ENCODE measurements around the gene ANAPC7.

ANAPC7 gene

DNA sequence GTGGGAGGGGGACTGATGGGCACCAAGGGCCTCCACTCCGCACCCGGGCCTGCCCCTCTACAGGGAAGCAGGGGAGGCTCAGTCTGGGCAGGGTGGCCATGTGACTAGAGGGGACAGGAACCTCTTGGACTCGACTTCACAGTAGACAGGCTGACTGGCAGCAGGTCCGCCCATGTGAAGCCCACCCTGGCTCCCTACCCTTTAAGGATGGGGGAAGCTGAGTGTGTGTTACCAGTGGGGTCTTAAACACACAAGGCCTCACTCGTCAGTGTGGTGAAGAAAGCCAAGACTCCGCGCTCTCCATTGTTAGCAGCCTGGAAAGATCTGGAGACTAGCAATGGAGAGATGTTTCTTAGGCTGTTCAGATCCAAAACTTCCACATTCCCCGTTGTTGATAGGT is 52.4 kb downstream of the ANAPC7 start:
- Histone ChIP-seq H3K4me2 (ENCODE audit: low read length) (no peak overlapping the region), H2BK120ac (ENCODE audit: insufficient read depth, low read length, poor library complexity) (no peak overlapping the region), H2BK12ac (ENCODE audit: low read length) (no peak overlapping the region), H4K8ac (ENCODE audit: low read depth, low read length) (no peak overlapping the region), H3K79me1 (ENCODE audit: low read length) (no peaks in the 10 kb centered on the region), H3K9me3 (ENCODE audit: insufficient read depth, low read depth, low read length) (no peaks in the 10 kb centered on the region), H3K18ac (ENCODE audit: low read length) (no peak overlapping the region), H3K4me1 (ENCODE audit: control insufficient read depth in 1 of 2, insufficient read depth in 2 of 2, low read length in 2 of 2) (no peaks in the 10 kb centered on the region), H3K36me3 (ENCODE audit: control insufficient read depth in 1 of 2, insufficient read depth in 2 of 2, low read length in 2 of 2) (peaks cover 30 to 38% of the 10 kb centered on the region in 2 experiments), H3K4me3 (ENCODE audit: low read depth, low read length) (no peak overlapping the region), H4K12ac (ENCODE audit: low read depth, low read length) (no peak overlapping the region), H3K9ac (ENCODE audit: low read length) (no peak overlapping the region), H3K23ac (ENCODE audit: low read length) (no peak overlapping the region), H2AFZ (ENCODE audit: insufficient read depth, low read length, poor library complexity) (no peak overlapping the region), H2BK5ac (ENCODE audit: low read depth, low read length, poor library complexity) (no peak overlapping the region), H3K27me3 (ENCODE audit: insufficient read depth, low read length) (no peaks in the 10 kb centered on the region), H3K14ac (ENCODE audit: low read length) (no peak overlapping the region), H4K91ac (ENCODE audit: low read depth, low read length) (no peak overlapping the region), H3K79me2 (ENCODE audit: control insufficient read depth, insufficient read depth, low read length, poor library complexity) (no peaks in the 10 kb centered on the region), H3K27ac (ENCODE audit: low read depth, low read length) (no peak overlapping the region), H3K4ac (ENCODE audit: low read depth, low read length) (no peak overlapping the region), H2AK5ac (ENCODE audit: low read length) (no peak overlapping the region)
- no peak for DNase-seq
- no CpG with 5 or more reads among the region's 8 CpGs for WGBS (ENCODE audit: extremely low coverage, insufficient coverage, insufficient read length)

DNA sequence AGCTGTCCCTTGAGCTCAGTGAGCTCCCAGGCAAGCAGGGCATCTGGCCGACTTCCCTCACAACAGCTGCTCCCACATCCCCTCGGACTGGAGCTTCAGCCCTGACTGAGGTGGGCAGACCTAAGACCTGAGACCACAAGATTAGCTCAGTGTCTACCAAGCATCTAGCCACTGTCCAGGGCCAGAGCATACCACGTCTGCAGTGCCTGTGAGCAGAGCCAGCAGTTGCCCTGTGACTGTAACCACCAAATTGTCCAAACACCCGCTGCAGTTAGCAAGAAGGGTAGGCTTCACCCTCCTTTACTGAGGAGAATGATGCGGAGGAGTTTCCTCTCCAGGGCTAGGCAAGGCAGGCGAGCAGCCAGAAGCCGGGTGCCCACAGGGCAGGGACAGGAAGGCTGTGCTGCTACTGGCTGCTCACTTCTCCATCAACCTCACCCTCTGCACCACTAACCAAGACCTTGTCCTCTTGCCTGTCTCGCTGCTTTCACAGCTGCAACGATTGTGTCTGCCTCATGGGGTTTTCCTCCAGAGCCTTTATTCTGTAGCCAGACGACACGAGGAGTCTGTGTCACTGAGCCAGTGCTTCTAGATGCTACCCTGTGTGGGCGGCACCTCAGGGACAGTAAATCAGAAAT is 53.9 kb downstream of the ANAPC7 start:
- Histone ChIP-seq H3K27me3 (ENCODE audit: insufficient read depth, low read length) (no peaks in the 10 kb centered on the region), H3K4me1 (ENCODE audit: control insufficient read depth in 1 of 2, insufficient read depth in 2 of 2, low read length in 2 of 2) (peaks cover 0 to 3% of the 10 kb centered on the region in 2 experiments), H3K4ac (ENCODE audit: low read depth, low read length) (no peak overlapping the region), H3K27ac (ENCODE audit: low read depth, low read length) (no peak overlapping the region), H4K91ac (ENCODE audit: low read depth, low read length) (no peak overlapping the region), H3K79me1 (ENCODE audit: low read length) (no peaks in the 10 kb centered on the region), H3K9ac (ENCODE audit: low read length) (no peak overlapping the region), H3K4me2 (ENCODE audit: low read length) (no peak overlapping the region), H2BK12ac (ENCODE audit: low read length) (no peak overlapping the region), H3K23ac (ENCODE audit: low read length) (no peak overlapping the region), H3K36me3 (ENCODE audit: control insufficient read depth in 1 of 2, insufficient read depth in 2 of 2, low read length in 2 of 2) (peaks cover 40 to 53% of the 10 kb centered on the region in 2 experiments), H3K79me2 (ENCODE audit: control insufficient read depth, insufficient read depth, low read length, poor library complexity) (no peaks in the 10 kb centered on the region), H3K18ac (ENCODE audit: low read length) (no peak overlapping the region), H2BK120ac (ENCODE audit: insufficient read depth, low read length, poor library complexity) (no peak overlapping the region), H2AFZ (ENCODE audit: insufficient read depth, low read length, poor library complexity) (no peak overlapping the region), H4K12ac (ENCODE audit: low read depth, low read length) (no peak overlapping the region), H3K9me3 (ENCODE audit: insufficient read depth, low read depth, low read length) (no peaks in the 10 kb centered on the region), H4K8ac (ENCODE audit: low read depth, low read length) (no peak overlapping the region), H3K4me3 (ENCODE audit: low read depth, low read length) (no peak overlapping the region), H2AK5ac (ENCODE audit: low read length) (no peak overlapping the region), H2BK5ac (ENCODE audit: low read depth, low read length, poor library complexity) (no peak overlapping the region), H3K14ac (ENCODE audit: low read length) (no peak overlapping the region)
- DNase-seq, result no peak
- no CpG with 5 or more reads among the region's 12 CpGs for WGBS (ENCODE audit: extremely low coverage, insufficient coverage, insufficient read length)

DNA sequence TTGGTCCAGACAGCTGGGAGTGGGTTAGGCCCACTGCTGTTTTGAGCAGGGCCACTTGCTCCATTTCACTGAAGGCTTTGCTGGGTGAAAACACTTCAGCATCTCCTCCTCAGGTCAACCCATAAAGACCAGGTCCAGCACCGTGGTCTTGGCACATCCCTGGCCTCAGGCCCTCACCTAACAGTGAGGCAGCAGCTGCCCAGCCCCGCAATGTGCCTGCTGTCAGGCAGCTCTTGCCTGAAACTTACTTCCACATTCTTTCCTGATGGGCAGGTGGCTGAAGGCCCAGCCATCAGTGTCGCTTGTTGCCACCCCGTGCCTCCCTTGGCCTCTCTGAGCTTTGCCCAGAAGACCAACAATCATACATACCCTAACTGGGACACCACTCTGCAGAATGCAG is 54.4 kb downstream of the ANAPC7 start:
- Histone ChIP-seq H2BK5ac (ENCODE audit: low read depth, low read length, poor library complexity) (no peak overlapping the region), H3K27me3 (ENCODE audit: insufficient read depth, low read length) (no peaks in the 10 kb centered on the region), H3K4ac (ENCODE audit: low read depth, low read length) (no peak overlapping the region), H2AFZ (ENCODE audit: insufficient read depth, low read length, poor library complexity) (no peak overlapping the region), H3K9me3 (ENCODE audit: insufficient read depth, low read depth, low read length) (no peaks in the 10 kb centered on the region), H3K36me3 (ENCODE audit: control insufficient read depth in 1 of 2, insufficient read depth in 2 of 2, low read length in 2 of 2) (peaks cover 46 to 58% of the 10 kb centered on the region in 2 experiments), H3K79me2 (ENCODE audit: control insufficient read depth, insufficient read depth, low read length, poor library complexity) (no peaks in the 10 kb centered on the region), H3K9ac (ENCODE audit: low read length) (no peak overlapping the region), H2BK12ac (ENCODE audit: low read length) (no peak overlapping the region), H3K23ac (ENCODE audit: low read length) (no peak overlapping the region), H3K27ac (ENCODE audit: low read depth, low read length) (no peak overlapping the region), H4K12ac (ENCODE audit: low read depth, low read length) (no peak overlapping the region), H3K4me3 (ENCODE audit: low read depth, low read length) (no peak overlapping the region), H4K91ac (ENCODE audit: low read depth, low read length) (no peak overlapping the region), H2AK5ac (ENCODE audit: low read length) (no peak overlapping the region), H3K14ac (ENCODE audit: low read length) (no peak overlapping the region), H4K8ac (ENCODE audit: low read depth, low read length) (no peak overlapping the region), H3K79me1 (ENCODE audit: low read length) (no peaks in the 10 kb centered on the region), H2BK120ac (ENCODE audit: insufficient read depth, low read length, poor library complexity) (no peak overlapping the region), H3K4me2 (ENCODE audit: low read length) (no peak overlapping the region), H3K4me1 (ENCODE audit: control insufficient read depth in 1 of 2, insufficient read depth in 2 of 2, low read length in 2 of 2) (peaks cover 0 to 3% of the 10 kb centered on the region in 2 experiments), H3K18ac (ENCODE audit: low read length) (no peak overlapping the region)
- DNase-seq, result no peak
- WGBS (ENCODE audit: extremely low coverage, insufficient coverage, insufficient read length), result no CpG with 5 or more reads among the region's 4 CpGs

DNA sequence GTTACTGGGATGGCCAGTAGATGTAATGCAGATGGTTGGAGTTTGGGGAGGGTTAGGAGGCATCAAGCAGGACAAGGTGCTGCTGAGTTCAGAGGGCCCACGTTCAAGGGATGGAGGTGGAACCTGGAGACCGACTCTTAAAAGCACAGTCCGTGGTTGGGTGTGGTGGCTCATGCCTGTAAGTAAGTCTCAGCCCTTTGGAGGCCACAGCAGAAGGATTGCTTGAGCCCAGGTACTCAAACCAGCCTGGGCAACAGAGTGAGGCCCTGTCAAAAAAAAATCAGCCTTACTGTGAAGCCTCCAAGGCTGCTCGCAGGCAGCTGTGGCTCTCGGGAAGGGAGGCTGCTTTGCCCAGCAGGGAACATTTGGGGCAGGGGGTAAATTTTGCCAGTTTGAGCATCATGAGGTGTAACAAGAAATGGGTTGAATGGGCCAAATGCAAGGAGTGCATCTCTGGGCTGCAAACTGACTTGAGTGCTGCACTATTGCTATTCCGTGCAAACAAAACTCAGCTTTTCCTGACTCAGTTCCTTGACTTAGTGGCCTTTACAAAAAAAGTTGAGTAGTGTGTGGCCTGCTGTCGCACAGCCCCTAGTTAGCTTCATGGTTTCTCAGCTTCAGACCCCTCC is 55.0 kb downstream of the ANAPC7 start:
- H3K4me2 ChIP-seq (ENCODE audit: low read length), result no peak overlapping the region
- H3K18ac ChIP-seq (ENCODE audit: low read length), result no peak overlapping the region
- H3K27me3 ChIP-seq (ENCODE audit: insufficient read depth, low read length), result no peaks in the 10 kb centered on the region
- no peak overlapping the region for H3K27ac ChIP-seq (ENCODE audit: low read depth, low read length)
- H4K91ac ChIP-seq (ENCODE audit: low read depth, low read length), result no peak overlapping the region
- no peak overlapping the region for H3K14ac ChIP-seq (ENCODE audit: low read length)
- no peak overlapping the region for H2AK5ac ChIP-seq (ENCODE audit: low read length)
- H3K79me2 ChIP-seq (ENCODE audit: control insufficient read depth, insufficient read depth, low read length, poor library complexity), result no peaks in the 10 kb centered on the region
- H2AFZ ChIP-seq (ENCODE audit: insufficient read depth, low read length, poor library complexity), result no peak overlapping the region
- H3K79me1 ChIP-seq (ENCODE audit: low read length), result no peaks in the 10 kb centered on the region
- no peak overlapping the region for H2BK5ac ChIP-seq (ENCODE audit: low read depth, low read length, poor library complexity)
- WGBS (ENCODE audit: extremely low coverage, insufficient coverage, insufficient read length), result no CpG with 5 or more reads among the region's 7 CpGs
- DNase-seq, result no peak
- H3K23ac ChIP-seq (ENCODE audit: low read length), result no peak overlapping the region
- no peak overlapping the region for H4K8ac ChIP-seq (ENCODE audit: low read depth, low read length)
- H3K36me3 ChIP-seq (ENCODE audit: control insufficient read depth in 1 of 2, insufficient read depth in 2 of 2, low read length in 2 of 2), result peaks cover 49 to 63% of the 10 kb centered on the region in 2 experiments
- no peak overlapping the region for H3K9ac ChIP-seq (ENCODE audit: low read length)
- peaks cover 0 to 3% of the 10 kb centered on the region in 2 experiments for H3K4me1 ChIP-seq (ENCODE audit: control insufficient read depth in 1 of 2, insufficient read depth in 2 of 2, low read length in 2 of 2)
- H3K4ac ChIP-seq (ENCODE audit: low read depth, low read length), result no peak overlapping the region
- no peaks in the 10 kb centered on the region for H3K9me3 ChIP-seq (ENCODE audit: insufficient read depth, low read depth, low read length)
- no peak overlapping the region for H4K12ac ChIP-seq (ENCODE audit: low read depth, low read length)
- H2BK120ac ChIP-seq (ENCODE audit: insufficient read depth, low read length, poor library complexity), result no peak overlapping the region
- no peak overlapping the region for H3K4me3 ChIP-seq (ENCODE audit: low read depth, low read length)
- no peak overlapping the region for H2BK12ac ChIP-seq (ENCODE audit: low read length)
